NOMO-1 treated with DMSO at 0.1 percent for 48 hours (cell line): ENCODE data around the gene CER1.
A peak's percentile ranks its signal among the peaks of the same experiment; 100 is the strongest.

Experiments
- DNase-seq: peaks from one replicate; lab custom pipeline; 2025; ENCODE audit not compliant: unreplicated experiment; lab: John Stamatoyannopoulos, UW

CER1 gene

DNA sequence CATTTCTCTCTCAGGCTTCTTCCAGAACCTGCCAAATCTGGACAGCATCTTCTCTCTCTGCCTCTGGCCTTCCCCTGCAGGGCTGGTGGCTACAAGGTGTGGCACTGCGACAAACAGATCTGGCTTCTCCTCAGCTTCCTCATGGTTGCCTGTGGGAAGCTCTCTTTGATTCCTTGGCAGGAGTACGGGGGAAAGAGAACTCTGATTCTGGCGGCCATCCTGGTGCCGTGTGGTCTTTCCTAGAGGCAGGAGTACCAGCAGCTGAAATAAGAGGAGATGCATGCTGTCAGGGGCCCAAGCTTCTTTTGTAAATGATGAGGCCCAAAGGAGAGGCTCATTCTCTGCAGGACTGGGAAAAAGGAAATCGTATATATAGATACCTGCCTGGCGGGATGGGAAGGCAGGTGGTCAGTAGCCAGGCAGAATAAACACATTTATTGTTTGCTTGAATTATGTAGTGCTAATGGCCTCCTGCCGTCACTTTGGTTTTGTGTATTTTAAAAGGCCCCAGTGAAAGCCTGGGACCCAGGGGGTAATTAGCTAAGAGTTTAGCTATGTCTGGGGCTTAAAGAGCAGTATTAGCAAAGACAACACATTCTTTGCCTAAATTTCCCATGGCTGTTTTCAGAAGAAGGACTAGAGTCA lies at the start of gene CER1:
CER1 (minus strand) TSS at position 343 of the 645 bp plus-strand sequence; CDS start at position 282, 61 bp downstream.
- no peak for DNase-seq

DNA sequence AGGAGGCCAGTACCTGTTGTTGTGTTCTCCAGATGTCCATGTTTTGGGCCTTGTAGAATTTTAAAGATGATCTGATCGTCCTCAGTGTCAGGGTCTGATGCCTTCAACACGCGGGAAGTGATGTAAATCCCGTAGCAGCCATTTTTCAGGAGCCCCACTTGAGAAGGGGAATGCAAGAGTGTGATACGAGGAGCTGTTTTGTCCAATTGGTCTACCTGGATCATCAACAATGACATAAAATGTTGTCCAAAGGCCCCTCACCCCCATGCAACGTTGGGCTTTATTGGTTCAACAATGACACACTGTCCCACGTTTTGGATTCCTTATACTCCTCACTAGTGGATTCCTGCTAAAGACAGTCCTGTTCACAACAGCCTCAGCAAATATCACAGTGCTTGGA lies 48.1 kb upstream of the CER1 start:
- DNase-seq, result no peak

- peak; percentile 5 for DNase-seq
These were observed 46.7 kb upstream of the CER1 start for GRCh38 chr9:14769230-14769571.

DNA sequence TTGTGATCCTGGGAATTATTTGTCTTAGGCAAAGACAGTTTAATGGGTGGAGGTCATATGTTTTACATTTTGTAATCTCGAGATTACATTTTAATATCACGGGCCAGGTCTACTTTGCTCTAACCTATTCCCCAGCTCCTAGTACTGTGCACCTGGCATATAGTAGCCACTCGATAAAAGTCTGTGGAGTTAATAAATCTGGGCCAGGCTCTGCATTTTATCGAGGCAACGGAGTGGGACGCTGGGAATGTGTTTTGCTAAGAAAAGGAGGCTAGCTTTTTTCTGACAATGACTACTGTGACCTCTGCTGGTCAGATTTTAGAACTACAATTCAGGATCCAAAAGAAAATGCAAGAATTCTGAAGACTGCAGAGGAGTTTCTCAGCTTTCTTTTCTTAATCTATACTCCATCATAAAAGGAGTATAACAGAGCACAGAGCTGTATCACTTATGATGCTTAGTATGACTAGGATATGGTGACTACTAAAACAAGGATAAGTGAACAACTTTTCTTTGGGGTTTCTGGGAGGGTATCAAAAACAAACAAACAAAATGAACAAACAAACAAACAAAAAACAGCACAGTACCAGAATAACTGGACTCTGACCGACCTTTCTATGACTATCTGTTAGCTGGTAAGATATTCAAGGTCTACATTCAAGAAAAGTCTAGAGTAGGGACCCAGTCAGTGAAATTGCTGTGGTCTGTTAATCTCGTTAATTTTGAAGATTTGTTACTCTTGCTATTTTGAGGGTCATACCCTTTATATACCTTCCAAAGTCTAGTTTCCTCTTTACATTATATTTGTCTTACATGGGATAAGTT lies 46.1 kb upstream of the CER1 start:
- DNase-seq, result no peak

- DNase-seq, result no peak
These were observed 43.8 kb upstream of the CER1 start for GRCh38 chr9:14766299-14766698.

DNA sequence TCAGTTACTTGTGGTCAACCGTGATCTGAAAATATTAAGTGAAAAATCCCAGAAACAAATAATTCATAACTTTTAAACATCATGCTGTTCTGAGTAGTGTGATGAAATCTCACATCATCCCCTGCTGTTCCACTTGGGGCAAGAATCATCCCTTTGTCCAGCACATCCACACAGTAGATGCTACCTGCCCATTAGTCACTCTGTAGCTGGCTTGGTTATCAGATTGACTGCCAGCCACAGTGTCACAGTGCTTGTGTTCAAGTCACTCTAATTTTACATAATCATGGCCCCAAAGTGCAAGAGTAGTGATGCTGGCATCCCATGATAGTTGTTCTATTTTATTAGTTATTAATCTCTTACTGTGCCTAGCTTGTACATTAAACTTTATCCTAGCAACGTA lies 39.1 kb upstream of the CER1 start:
- no peak for DNase-seq

- no peak for DNase-seq
These were observed 37.5 kb upstream of the CER1 start for GRCh38 chr9:14760060-14760459.

DNA sequence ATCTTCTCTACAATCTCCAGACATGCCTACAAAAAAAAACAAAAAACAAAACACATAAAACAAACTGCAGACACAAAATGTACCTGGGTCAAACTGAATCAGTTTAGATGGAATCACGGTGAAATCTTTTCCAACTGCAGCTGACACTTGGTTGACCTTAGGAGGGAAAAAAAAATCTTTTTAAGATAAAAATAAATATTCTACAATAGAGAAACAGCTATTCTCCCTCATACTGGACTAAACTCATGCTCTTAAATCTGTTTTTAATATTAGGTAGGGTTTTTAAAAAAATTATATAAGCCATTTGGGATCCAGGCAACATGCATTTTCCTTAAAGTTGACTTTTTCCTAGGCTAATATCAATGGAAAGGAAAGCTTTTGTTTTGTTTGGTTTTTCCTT lies 33.8 kb upstream of the CER1 start:
- DNase-seq, result no peak

GRCh38 chr9:14752871-14753270 lies 30.3 kb upstream of the CER1 start:
- no peak for DNase-seq

- DNase-seq, result no peak
These were observed 29.7 kb upstream of the CER1 start for GRCh38 chr9:14752271-14752670.

GRCh38 chr9:14750821-14751220 lies 28.3 kb upstream of the CER1 start:
- no peak for DNase-seq

- DNase-seq, result no peak
These were observed 27.2 kb upstream of the CER1 start for GRCh38 chr9:14749741-14750211.

DNA sequence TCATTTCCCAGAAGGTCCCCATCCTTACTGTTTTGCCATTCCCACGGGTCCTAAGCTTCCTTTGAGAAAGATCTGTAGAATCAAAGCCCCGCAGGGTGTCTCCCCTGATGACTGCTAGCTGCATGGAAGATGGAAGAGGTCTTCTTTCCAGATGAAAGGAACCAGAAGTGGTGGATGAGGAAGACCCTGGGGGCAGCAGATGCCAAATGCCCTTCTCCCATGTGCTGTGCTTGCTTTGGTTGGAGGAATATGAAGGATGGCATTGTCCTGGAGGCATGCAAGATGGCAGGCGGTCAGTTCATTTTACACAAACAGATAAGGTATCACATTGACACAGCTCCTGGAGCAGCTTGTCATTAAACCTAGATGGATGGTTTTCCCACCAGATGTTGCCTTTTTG lies 25.8 kb upstream of the CER1 start:
- DNase-seq, result no peak

- DNase-seq, result no peak
These were observed 24.6 kb upstream of the CER1 start for GRCh38 chr9:14747111-14747510.

GRCh38 chr9:14746626-14747025 lies 24.1 kb upstream of the CER1 start:
- no peak for DNase-seq

GRCh38 chr9:14744768-14745167 lies 22.2 kb upstream of the CER1 start:
- DNase-seq, result no peak

GRCh38 chr9:14741369-14741768 lies 18.8 kb upstream of the CER1 start:
- no peak for DNase-seq

DNA sequence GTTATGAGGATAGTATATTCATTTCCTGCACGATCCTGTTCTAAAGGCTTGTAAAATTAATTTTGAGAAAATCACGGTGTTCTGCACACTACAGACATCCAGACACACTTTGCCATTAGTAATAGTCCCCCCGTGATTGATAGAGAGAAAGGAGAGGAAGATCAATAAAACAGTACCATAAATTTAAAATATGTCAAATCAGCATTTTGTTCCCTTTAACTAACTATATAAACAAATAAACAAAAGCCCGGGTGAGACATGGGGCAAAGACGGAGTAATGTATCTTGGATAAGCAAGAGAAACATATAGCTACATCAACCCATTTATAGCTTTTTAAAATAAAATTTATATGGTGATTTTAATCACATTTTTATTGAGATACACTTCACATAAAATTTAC lies 10.6 kb upstream of the CER1 start:
- no peak for DNase-seq

GRCh38 chr9:14731294-14731981 lies 8.9 kb upstream of the CER1 start:
- DNase-seq, result no peak

- DNase-seq, result no peak
These were observed 7.9 kb upstream of the CER1 start for GRCh38 chr9:14730461-14730898.

GRCh38 chr9:14723301-14723700 lies 768 bp upstream of the CER1 start:
- DNase-seq, result no peak
